OCI-LY1 (cell line): Measurements from ENCODE around the gene ALDOB.

Experiments used
- H2AFZ ChIP-seq: fragments of 200-600 bp; sonication (generic), shearing (Covaris generic); 2 replicates; pipeline ENCODE4 v1.6.0; 2014; ENCODE audit warnings: antibody characterized with exemption, mild to moderate bottlenecking, low read length
- H3F3A ChIP-seq: fragments of 200-600 bp; sonication (generic), shearing (Covaris generic); 2 replicates; pipeline ENCODE4 v1.6.0; 2014; ENCODE audit warnings: mild to moderate bottlenecking, antibody characterized with exemption, low read length, moderate library complexity; ENCODE audit not compliant: insufficient read depth
- H3K27ac ChIP-seq: fragments of 200-600 bp; sonication (generic); 2 replicates; pipeline ENCODE4 v1.5.1; 2014; ENCODE audit warnings: low read length, mixed run types, mild to moderate bottlenecking, low read depth; ENCODE audit not compliant: poor library complexity, severe bottlenecking
- H3K27me3 ChIP-seq: fragments of 200-600 bp; sonication (generic); 2 replicates; pipeline ENCODE4 v1.6.0; 2014; ENCODE audit warnings: antibody characterized with exemption, mild to moderate bottlenecking, low read length, moderate library complexity; ENCODE audit not compliant: insufficient read depth
- H3K36me3 ChIP-seq: fragments of 200-600 bp; sonication (generic); 2 replicates; pipeline ENCODE4 v1.6.1; 2014; ENCODE audit warnings: mild to moderate bottlenecking, antibody characterized with exemption, low read length, moderate library complexity, mixed read lengths; ENCODE audit not compliant: insufficient read depth
- H3K4me1 ChIP-seq: fragments of 200-600 bp; sonication (generic); 2 replicates; pipeline ENCODE4 v1.5.1; 2014; ENCODE audit warnings: mild to moderate bottlenecking, low read length, moderate library complexity; ENCODE audit not compliant: insufficient read depth, severe bottlenecking
- H3K4me2 ChIP-seq: fragments of 200-600 bp; sonication (generic), shearing (Covaris generic); 2 replicates; pipeline ENCODE4 v1.6.1; 2014; ENCODE audit warnings: low read length
- H3K4me3 ChIP-seq: fragments of 200-600 bp; sonication (generic); 2 replicates; pipeline ENCODE4 v1.5.1; 2014; ENCODE audit warnings: low read length, low read depth, mild to moderate bottlenecking, mixed read lengths; ENCODE audit not compliant: poor library complexity, severe bottlenecking
- H3K79me2 ChIP-seq: fragments of 200-600 bp; shearing (Covaris generic); 2 replicates; pipeline ENCODE4 v1.6.1; 2016; ENCODE audit warnings: mixed run types, low read length, mixed read lengths; ENCODE audit not compliant: insufficient read depth
- H3K9ac ChIP-seq: fragments of 200-600 bp; sonication (generic), shearing (Covaris generic); 2 replicates; pipeline ENCODE4 v1.6.1; 2014; ENCODE audit warnings: mild to moderate bottlenecking, low read length, mixed read lengths
- H3K9me2 ChIP-seq: fragments of 200-600 bp; sonication (generic), shearing (Covaris generic); 2 replicates; pipeline ENCODE4 v1.6.1; 2014; ENCODE audit warnings: low read depth, mild to moderate bottlenecking, low read length, mixed read lengths
- H3K9me3 ChIP-seq: fragments of 200-600 bp; shearing (Covaris generic); 2 replicates; pipeline ENCODE4 v1.6.1; 2014; ENCODE audit warnings: low read length, mixed read lengths
- H4K20me1 ChIP-seq: fragments of 200-600 bp; sonication (generic), shearing (Covaris generic); 2 replicates; pipeline ENCODE4 v1.6.0; 2016; ENCODE audit warnings: mild to moderate bottlenecking, low read length; ENCODE audit not compliant: insufficient read depth
- EZH2 ChIP-seq: fragments of 200-600 bp; sonication (generic), shearing (Covaris generic); IDR thresholded peaks from 2 replicates; pipeline ENCODE4 v1.8.0; 2017; ENCODE audit warnings: borderline replicate concordance, mixed run types, mild to moderate bottlenecking, antibody characterized with exemption, low read length, moderate library complexity, mixed read lengths
- TF ChIP-seq, protein P1 (sequence below): fragments of 200-600 bp; sonication (generic), shearing (Covaris generic); IDR thresholded peaks from 2 replicates; pipeline ENCODE4 v1.5.1; 2017; ENCODE audit warnings: mild to moderate bottlenecking, antibody characterized with exemption, low read length, moderate library complexity, mixed read lengths

Gene ALDOB

DNA sequence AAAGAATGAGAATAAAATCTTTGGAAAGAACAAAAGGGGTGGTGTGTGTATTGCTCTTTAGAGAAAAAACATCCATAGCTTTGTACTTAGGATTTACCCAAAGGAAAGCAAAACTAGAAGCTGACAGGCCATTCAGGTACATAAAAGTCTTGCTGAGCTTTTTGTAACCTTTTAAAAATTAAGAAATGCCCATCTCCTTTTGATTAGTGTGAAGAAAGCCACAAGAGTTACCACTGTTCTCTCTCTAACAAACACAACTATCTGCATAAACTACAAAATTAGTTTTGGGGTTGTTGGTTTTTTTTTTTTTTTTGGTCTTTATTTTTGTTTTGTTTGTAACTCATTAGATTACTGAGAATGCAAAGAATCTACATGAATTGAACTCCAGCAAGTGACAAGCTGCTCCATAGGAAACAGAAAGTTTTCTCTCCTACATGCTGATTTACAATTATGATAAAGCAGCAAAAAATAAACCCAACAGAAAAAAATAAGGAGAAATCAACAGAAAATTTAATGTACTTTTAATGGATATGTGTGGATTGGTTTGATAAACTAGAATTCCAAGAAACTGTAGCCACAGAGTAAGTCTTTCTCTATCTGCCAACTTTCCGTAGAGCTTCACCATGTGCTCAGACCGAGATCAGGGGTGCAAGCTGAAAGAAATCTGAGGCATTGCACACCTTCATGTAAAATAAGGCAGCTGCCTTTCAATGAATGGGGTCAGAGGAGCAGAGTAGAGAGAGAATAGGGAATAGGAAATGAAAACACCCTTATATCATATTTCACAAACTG lies 63.1 kb downstream of the ALDOB start:
- H3K4me3 ChIP-seq: no peak overlapping the region
- H3K36me3 ChIP-seq: no peaks in the 10 kb centered on the region
- no peak overlapping the region for H3K9ac ChIP-seq
- no peak for TF ChIP-seq EZH2
- TF ChIP-seq, protein P1, sequence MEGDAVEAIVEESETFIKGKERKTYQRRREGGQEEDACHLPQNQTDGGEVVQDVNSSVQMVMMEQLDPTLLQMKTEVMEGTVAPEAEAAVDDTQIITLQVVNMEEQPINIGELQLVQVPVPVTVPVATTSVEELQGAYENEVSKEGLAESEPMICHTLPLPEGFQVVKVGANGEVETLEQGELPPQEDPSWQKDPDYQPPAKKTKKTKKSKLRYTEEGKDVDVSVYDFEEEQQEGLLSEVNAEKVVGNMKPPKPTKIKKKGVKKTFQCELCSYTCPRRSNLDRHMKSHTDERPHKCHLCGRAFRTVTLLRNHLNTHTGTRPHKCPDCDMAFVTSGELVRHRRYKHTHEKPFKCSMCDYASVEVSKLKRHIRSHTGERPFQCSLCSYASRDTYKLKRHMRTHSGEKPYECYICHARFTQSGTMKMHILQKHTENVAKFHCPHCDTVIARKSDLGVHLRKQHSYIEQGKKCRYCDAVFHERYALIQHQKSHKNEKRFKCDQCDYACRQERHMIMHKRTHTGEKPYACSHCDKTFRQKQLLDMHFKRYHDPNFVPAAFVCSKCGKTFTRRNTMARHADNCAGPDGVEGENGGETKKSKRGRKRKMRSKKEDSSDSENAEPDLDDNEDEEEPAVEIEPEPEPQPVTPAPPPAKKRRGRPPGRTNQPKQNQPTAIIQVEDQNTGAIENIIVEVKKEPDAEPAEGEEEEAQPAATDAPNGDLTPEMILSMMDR: no peak
- no peaks in the 10 kb centered on the region for H3K79me2 ChIP-seq
- H3K9me2 ChIP-seq: no peaks in the 10 kb centered on the region
- H3K27me3 ChIP-seq: no peaks in the 10 kb centered on the region
- H3F3A ChIP-seq: no peaks in the 10 kb centered on the region
- no peaks in the 10 kb centered on the region for H4K20me1 ChIP-seq
- H3K4me2 ChIP-seq: no peak overlapping the region
- no peaks in the 10 kb centered on the region for H3K9me3 ChIP-seq
- H3K4me1 ChIP-seq: no peaks in the 10 kb centered on the region
- no peak overlapping the region for H2AFZ ChIP-seq
- H3K27ac ChIP-seq: no peak overlapping the region

- H3K27ac ChIP-seq: no peak overlapping the region
- no peaks in the 10 kb centered on the region for H4K20me1 ChIP-seq
- no peaks in the 10 kb centered on the region for H3K27me3 ChIP-seq
- no peaks in the 10 kb centered on the region for H3K9me3 ChIP-seq
- H3K4me3 ChIP-seq: no peak overlapping the region
- H3K4me2 ChIP-seq: no peak overlapping the region
- H3K9ac ChIP-seq: no peak overlapping the region
- TF ChIP-seq, protein P1: no peak
- TF ChIP-seq EZH2: no peak
- no peaks in the 10 kb centered on the region for H3K9me2 ChIP-seq
- no peaks in the 10 kb centered on the region for H3K36me3 ChIP-seq
- H3F3A ChIP-seq: no peaks in the 10 kb centered on the region
- no peaks in the 10 kb centered on the region for H3K79me2 ChIP-seq
- H2AFZ ChIP-seq: no peak overlapping the region
- no peaks in the 10 kb centered on the region for H3K4me1 ChIP-seq
Measured at GRCh38 chr9:101371813-101372212, 63.8 kb downstream of the ALDOB start.
